Heart left ventricle (tissue), 16 donors: ENCODE measurements around the gene STK32C. TPM values are rescaled to one million over a fixed set of nuclear protein-coding genes. Genes with fewer than 3 reads are reported as not detected.

ENCODE experiments used
- ATAC-seq, 4 donors: fragments of 200-7000 bp; cut with Tn5 transposase; one replicate each; pipeline ENCODE4 v1.9.1; 2020 to 2022; ENCODE audit warnings: moderate library complexity in 4 of 4, mild to moderate bottlenecking in 3 of 4, moderate number of reproducible peaks in 1 of 4
- DNase-seq, 5 donors: peaks; one replicate each; pipeline ENCODE4 v3.0.0-alpha.2; 2020
- H3K27ac ChIP-seq, 12 donors: fragments of 200-600 bp; sonication (generic) in 4 of 12; one replicate each; pipeline versions ENCODE4 v1.5.0 to v1.8.0; 2016 to 2022; ENCODE audit warnings: mild to moderate bottlenecking in 2 of 12
- H3K27me3 ChIP-seq, 9 donors: fragments of 200-600 bp; sonication (generic) in 2 of 9; one replicate each; pipeline versions ENCODE4 v1.5.1 to v1.8.0; 2016 to 2022; ENCODE audit warnings: mild to moderate bottlenecking in 3 of 9
- H3K36me3 ChIP-seq, 9 donors: fragments of 200-600 bp; sonication (generic) in 2 of 9; one replicate each; pipeline versions ENCODE4 v1.5.0 to v1.8.0; 2018 to 2022; ENCODE audit warnings: mild to moderate bottlenecking in 2 of 9
- H3K4me1 ChIP-seq, 12 donors: fragments of 200-600 bp; sonication (generic) in 4 of 12; one replicate each; pipeline versions ENCODE4 v1.5.0 to v1.8.0; 2016 to 2022; ENCODE audit warnings: mild to moderate bottlenecking in 3 of 12
- H3K4me3 ChIP-seq, 12 donors: fragments of 200-600 bp; sonication (generic) in 4 of 12; one replicate each; pipeline versions ENCODE4 v1.5.0 to v1.8.0; 2017 to 2022; ENCODE audit warnings: mild to moderate bottlenecking in 9 of 12, moderate library complexity in 4 of 12
- H3K9me3 ChIP-seq, 12 donors: fragments of 200-600 bp; sonication (generic) in 4 of 12; one replicate each; pipeline versions ENCODE4 v1.5.0 to v1.8.0; 2016 to 2022; ENCODE audit warnings: mild to moderate bottlenecking in 1 of 12
- POLR2A ChIP-seq, 2 donors: fragments of 450-650 bp; IDR thresholded peaks; one replicate each; pipeline ENCODE4 v1.6.1; 2017; ENCODE audit warnings: antibody characterized with exemption in 2 of 2, mild to moderate bottlenecking in 2 of 2, moderate library complexity in 2 of 2
- WGBS, 4 donors: extraction: QIAGEN DNeasy Blood & Tissue Kit in 2 of 4; methylation state at CpG; one replicate each; pipeline versions ENCODE4 v1.1.5 to v1.1.7; 2013 to 2018; 5-methylcytosine and 5-hydroxymethylcytosine counted together
- intact Hi-C, 10 donors: fragments of 100-400 bp; cut with DNase I; formaldehyde crosslinking; loops; one replicate each; pipeline versions ENCODE4 v1.11.1 to v1.14.2; 2022
- polyA plus RNA-seq, 2 donors: library from polyadenylated mRNA; stranded (reverse); fragments of 200-250 nt; gene quantifications; one replicate each; pipeline ENCODE4 v1.2.3, GENCODE V29; 2013
- total RNA-seq, 9 donors: library from RNA; depleted of rRNA in 2 of 9; stranded (reverse); fragments of >200 nt in 2 of 9; fragmentation: NEBNext Ultra II Directional in 3 of 9; extraction: Animal tissue kit (Norgen Biotek cat#: 25700) in 3 of 9; gene quantifications; one replicate each; pipeline versions ENCODE4 v1.1.0 to v1.2.4, GENCODE V29; 2016 to 2023
- TF ChIP-seq, protein P1 (sequence below), 12 donors: fragments of 200-600 bp; sonication (generic) in 4 of 12; IDR thresholded peaks; one replicate each; pipeline versions ENCODE4 v1.5.0 to v1.8.0; 2018 to 2022; ENCODE audit warnings: antibody characterized with exemption in 12 of 12, mild to moderate bottlenecking in 5 of 12
- donor health status: ischemic (EF 13 %, LVEDD 7.1; RV severe dilation, severe dysfunction).
- donor health status: healthy with polysubstance abuse.
- donor health status: DM: no; HTN: yes; CAD: no.
- donor health status: DM: no; HTN: no; CAD: no.
- donor health status: ischemic (EF 25% LVEDD 6.9; RV normal size, moderate dysfunction).
- donor health status: ischemic (EF 25% LVEDD 5.7; RV mildly dilated, moderate dysfunction).
- donor health status: healthy.
- donor health status: DM: yes; HTN: yes; CAD: no.
- donor health status: ischemic (EF 35%, LVEDD 5.7; RV mildly dilated, moderate dysfunction).
- donor health status: nonischemic (EF 11% LVEDD 7.7; RV severe dilation, severe dysfunction).
- donor health status: DM: yes; HTN: yes; CAD: no.
- donor health status: PGD.
- donor health status: ischemic (EF 29% LVEDD 5.4; RV normal size, mild dysfunction).
- donor health status: nonischemic (EF 23%, LVEDD 6.1; RV moderate dilation, normal function).

STK32C gene
- total and polyA plus RNA-seq, 11 donors = 3.8 to 9.8 (median 6.2) TPM

DNA sequence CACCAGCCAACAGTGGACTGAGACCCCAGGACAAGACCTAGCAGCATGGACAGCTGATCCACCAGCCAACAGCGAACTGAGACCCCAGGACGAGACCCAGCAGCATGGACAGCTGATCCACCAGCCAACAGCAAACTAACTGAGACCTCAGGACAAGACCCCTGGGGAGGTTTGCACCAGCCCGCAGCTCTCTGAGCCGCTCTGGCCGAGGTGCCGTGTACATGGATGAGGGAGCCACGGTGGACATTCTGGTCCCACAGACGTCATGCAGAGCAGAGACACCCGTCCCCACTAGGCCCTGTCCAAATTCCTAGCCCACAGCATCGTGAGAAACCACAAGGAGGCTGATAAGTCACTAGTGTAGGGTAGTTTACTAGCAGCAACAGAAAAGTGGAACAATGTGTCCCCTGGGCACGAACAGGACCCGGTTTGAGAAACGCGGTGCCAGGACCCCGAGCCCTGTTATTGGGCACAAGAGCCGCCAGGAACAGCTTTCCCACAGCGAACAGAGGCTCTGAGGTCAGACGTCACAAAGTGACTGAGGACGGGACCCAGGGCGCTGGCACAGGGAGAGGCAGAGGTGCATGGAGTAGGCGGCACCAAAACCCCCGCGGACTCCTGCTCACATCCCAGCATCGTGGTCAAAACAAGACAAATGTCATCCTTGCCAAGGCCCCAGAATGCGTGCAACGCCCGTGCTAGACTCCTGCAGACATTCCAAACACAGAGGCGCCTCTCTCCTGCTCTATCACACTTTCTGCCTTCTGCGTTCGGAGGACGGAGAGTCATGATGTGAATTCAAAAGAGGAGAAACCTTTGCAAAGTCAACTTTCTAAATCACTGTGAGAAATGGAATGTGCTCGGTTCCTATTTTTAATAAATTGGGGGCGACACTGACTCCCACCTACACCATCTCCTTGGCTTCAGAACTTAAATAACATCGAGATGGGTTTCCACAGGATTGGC lies 8.1 kb downstream of the STK32C start:
- Histone ChIP-seq H3K27me3 (no peaks in the 10 kb centered on the region), H3K4me1 (peaks cover 0 to 2% (median 0%) of the 10 kb centered on the region in 12 donors), H3K4me3 (no peak overlapping the region), H3K9me3 (no peaks in the 10 kb centered on the region), H3K27ac (no peak overlapping the region), H3K36me3 (no peaks in the 10 kb centered on the region)
- intact Hi-C loops = no loop called here
- no peak for ATAC-seq
- TF ChIP-seq POLR2A (IDR thresholded peaks at IDR 0.05) = no peak
- TF ChIP-seq, protein P1, sequence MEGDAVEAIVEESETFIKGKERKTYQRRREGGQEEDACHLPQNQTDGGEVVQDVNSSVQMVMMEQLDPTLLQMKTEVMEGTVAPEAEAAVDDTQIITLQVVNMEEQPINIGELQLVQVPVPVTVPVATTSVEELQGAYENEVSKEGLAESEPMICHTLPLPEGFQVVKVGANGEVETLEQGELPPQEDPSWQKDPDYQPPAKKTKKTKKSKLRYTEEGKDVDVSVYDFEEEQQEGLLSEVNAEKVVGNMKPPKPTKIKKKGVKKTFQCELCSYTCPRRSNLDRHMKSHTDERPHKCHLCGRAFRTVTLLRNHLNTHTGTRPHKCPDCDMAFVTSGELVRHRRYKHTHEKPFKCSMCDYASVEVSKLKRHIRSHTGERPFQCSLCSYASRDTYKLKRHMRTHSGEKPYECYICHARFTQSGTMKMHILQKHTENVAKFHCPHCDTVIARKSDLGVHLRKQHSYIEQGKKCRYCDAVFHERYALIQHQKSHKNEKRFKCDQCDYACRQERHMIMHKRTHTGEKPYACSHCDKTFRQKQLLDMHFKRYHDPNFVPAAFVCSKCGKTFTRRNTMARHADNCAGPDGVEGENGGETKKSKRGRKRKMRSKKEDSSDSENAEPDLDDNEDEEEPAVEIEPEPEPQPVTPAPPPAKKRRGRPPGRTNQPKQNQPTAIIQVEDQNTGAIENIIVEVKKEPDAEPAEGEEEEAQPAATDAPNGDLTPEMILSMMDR (IDR thresholded peaks at IDR 0.05) = no peak
- peak in 2 of 5 donors; percentile 15 to 35 for DNase-seq
- WGBS, 4 donors = 88 to 95% (median 90%) methylated on average over 33 to 34 of the region's 34 CpGs

DNA sequence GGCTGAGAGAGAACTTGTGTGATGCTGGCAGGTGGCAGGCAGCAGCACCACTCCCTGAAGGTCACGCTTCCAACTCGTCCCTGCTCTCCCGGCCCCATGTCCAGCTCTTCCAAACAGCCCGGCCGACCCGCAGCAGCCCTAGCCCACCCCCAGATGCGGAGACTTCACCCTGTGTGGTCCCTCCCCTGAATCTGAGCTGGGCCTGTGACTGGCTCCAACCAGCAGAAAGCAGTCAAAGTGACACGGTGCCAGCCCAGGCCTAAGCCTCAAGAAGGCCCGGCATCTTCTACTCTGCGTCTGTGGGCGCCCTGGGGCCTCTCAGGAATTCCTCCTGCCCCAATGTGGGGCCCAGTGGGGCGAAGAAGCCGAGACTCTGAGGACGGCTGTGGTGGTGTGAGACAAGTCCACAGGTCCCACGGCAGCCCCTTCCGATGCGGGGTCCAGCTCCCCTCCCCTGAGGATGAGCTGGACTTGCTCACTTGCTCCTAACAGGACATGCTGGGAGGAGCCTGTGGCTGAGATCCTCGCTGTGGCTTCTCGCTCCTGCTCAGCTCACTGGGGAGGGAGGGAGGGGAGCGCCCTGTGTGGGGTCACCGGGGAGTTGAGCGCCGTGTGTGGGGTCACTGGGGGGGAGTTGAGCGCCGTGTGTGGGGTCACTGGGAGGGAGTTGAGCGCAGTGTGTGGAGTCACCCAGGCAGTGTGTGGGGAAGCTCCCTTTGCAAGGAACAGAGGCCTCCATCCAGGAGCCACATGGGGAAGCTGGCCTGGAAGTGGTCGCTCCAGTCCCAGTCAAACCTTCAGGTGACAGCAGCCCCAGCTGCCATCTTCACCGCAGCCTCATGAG lies 9.5 kb downstream of the STK32C start:
- H3K27me3 ChIP-seq = no peaks in the 10 kb centered on the region
- H3K4me1 ChIP-seq = peaks cover 0 to 8% (median 0%) of the 10 kb centered on the region in 12 donors
- intact Hi-C loops = no loop called here
- no peaks in the 10 kb centered on the region for H3K36me3 ChIP-seq
- TF ChIP-seq POLR2A (IDR thresholded peaks at IDR 0.05) = no peak
- TF ChIP-seq, protein P1 (IDR thresholded peaks at IDR 0.05) = no peak
- no peak overlapping the region for H3K4me3 ChIP-seq
- H3K9me3 ChIP-seq = no peaks in the 10 kb centered on the region
- WGBS, 4 donors = 71 to 84% (median 76%) methylated on average over 25 to 28 of the region's 28 CpGs
- DNase-seq = peak in 3 of 5 donors; percentile 8 to 49 (median 12)
- H3K27ac ChIP-seq = no peak overlapping the region
- ATAC-seq = no peak

GRCh38 chr10:132297526-132297925 lies 10.2 kb downstream of the STK32C start:
- WGBS, 4 donors = 32 to 46% (median 38%) methylated on average over 9 of the region's 9 CpGs
- no peak overlapping the region for H3K27ac ChIP-seq
- H3K9me3 ChIP-seq = no peaks in the 10 kb centered on the region
- TF ChIP-seq, protein P1 (IDR thresholded peaks at IDR 0.05) = no peak
- no peak for TF ChIP-seq POLR2A (IDR thresholded peaks at IDR 0.05)
- H3K27me3 ChIP-seq = no peaks in the 10 kb centered on the region
- no peak overlapping the region for H3K4me3 ChIP-seq
- intact Hi-C loops = no loop called here
- H3K36me3 ChIP-seq = no peaks in the 10 kb centered on the region
- DNase-seq = peak in 1 of 5 donors; percentile 9
- no peak for ATAC-seq
- peaks cover 0 to 8% (median 0%) of the 10 kb centered on the region in 12 donors for H3K4me1 ChIP-seq
